Neural cell (in vitro differentiated cells): Measurements from ENCODE around the gene NCF4.

Experiments used
- EZH2 ChIP-seq: fragments of 200-600, 300-800 bp; shearing (Covaris generic), sonication (generic); IDR thresholded peaks from 2 replicates; pipeline ENCODE4 v1.6.1; 2014; ENCODE audit warnings: antibody characterized with exemption, low read length, borderline replicate concordance, mild to moderate bottlenecking; ENCODE audit not compliant: insufficient read depth, poor library complexity, severe bottlenecking
- POLR2AphosphoS5 ChIP-seq: IDR thresholded peaks from 2 replicates; pipeline ENCODE4 v1.6.1; 2012
- RAD21 ChIP-seq: fragments of 450-650 bp; conservative IDR thresholded peaks from 2 replicates; pipeline ENCODE4 v1.6.1; 2014; ENCODE audit warnings: antibody characterized with exemption, mild to moderate bottlenecking, moderate library complexity
- TF ChIP-seq, protein P1 (sequence below): fragments of 450-650 bp; IDR thresholded peaks from 2 replicates; pipeline ENCODE4 v1.5.1; 2014; ENCODE audit warnings: antibody characterized with exemption, mild to moderate bottlenecking, moderate library complexity; ENCODE audit not compliant: poor library complexity, severe bottlenecking

DNA sequence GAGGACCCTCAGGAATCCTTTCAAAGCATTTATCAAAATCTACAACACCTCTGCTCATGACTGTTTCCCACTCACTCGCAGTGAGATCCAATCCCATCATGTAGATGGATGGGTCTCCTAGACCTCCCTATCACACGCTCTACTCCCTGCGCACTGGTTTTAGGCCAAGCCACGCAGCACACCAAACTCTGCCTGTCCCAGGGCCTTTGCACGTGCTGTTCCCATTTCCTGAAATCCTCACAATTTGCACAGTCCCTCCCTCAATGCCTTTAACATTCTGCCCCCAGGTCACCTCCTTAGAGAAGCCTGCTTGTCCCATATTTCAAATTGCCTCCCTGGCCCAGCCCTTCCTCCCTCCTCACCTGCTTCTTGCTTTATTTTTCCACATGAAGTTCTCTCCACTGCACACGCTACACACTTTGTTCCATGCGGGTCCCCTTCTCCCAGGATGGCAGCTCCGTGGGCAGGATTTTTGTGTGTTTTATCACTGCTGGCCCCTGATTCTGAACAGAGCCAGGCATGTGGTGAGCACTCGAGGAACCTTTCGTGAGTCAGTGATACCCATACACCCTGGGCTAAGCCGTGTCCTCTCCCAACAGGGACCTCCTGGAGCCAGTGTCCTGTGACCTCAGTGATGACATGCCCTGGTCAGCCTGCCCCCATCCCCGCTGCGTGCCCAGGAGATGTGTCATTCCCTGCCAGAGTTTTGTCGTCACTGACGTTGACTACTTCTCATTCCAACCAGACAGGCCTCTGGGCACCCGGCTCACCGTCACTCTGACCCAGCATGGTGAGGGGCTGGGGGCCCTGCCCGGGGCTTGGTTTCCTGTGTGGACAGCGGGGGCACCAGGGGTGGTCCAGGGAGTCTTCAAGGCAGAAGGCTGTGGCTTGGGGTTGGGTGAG is 64.8 kb downstream of the NCF4 start:
- TF ChIP-seq EZH2 (no peak), POLR2AphosphoS5 (no peak), RAD21 (no peak)
- TF ChIP-seq, protein P1, sequence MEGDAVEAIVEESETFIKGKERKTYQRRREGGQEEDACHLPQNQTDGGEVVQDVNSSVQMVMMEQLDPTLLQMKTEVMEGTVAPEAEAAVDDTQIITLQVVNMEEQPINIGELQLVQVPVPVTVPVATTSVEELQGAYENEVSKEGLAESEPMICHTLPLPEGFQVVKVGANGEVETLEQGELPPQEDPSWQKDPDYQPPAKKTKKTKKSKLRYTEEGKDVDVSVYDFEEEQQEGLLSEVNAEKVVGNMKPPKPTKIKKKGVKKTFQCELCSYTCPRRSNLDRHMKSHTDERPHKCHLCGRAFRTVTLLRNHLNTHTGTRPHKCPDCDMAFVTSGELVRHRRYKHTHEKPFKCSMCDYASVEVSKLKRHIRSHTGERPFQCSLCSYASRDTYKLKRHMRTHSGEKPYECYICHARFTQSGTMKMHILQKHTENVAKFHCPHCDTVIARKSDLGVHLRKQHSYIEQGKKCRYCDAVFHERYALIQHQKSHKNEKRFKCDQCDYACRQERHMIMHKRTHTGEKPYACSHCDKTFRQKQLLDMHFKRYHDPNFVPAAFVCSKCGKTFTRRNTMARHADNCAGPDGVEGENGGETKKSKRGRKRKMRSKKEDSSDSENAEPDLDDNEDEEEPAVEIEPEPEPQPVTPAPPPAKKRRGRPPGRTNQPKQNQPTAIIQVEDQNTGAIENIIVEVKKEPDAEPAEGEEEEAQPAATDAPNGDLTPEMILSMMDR: no peak
